ENCODE data around the gene ENPP7. TPM values are rescaled to one million over a fixed set of nuclear protein-coding genes. Genes with fewer than 3 reads are reported as not detected.

The ENPP7 gene
- total RNA-seq, 1 experiment from 2014 or later = not detected

GRCh38 chr17:79732254-79732653 is 1.5 kb downstream of the ENPP7 start:
- DNase-seq (ENCODE audit: low spot score) = no peak

DNA sequence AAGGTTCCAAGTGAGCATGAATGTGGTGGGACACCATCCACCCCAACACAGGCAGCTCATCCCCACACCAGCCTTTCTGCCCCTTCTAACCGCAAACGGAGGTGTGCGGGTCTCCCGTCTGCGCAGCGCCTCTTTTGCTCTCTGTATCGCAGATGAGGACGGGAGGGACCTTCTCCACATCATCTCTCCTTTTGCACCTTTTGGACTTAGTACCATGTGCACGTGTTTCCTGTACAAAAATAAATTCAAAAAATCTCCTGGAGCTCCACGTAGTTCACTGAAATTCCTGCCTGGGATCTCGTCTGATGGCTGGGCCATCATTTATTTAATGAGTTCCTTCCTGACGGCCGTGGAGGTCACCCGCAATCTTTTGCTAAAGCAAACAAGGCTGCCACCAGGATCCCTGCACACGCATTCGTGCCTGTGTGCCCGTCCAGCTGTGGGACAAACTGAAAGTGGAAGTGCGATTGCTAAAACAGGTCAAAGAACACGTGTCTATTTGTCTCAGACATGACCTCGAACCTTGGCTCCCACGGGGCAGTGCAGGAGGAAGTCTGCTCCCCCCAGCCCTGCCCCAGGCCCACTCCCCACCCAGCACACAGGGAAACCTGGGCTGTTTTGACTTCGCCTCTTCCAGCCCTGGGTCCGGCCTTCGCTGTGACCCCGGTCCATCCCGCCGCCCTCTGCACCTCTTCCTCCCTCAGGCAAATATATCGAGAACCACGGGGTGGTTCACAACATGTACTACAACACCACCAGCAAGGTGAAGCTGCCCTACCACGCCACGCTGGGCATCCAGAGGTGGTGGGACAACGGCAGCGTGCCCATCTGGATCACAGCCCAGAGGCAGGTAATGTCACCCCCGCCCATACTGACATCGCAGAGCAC is 2.3 kb downstream of the ENPP7 start:
- DNase-seq (ENCODE audit: low spot score) = no peak

DNA sequence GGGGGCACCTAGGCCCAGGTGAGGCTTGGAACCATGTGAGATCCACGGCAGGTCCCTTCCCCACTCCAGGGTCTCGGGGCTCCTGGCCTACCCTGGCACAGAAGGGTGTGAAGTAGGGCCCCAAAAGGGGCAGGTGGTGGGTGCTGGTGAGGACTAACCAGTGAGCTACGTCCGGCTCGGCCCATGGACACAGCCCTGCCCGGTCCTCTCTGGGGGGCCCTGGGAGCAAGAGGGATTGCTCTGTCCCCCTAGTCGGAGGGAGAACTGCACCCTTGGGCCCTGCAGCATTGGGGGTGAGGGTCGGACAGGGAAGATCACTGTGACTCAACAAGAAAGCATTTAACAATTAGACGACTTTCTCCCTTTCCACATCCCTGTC is 2.9 kb downstream of the ENPP7 start:
- no peak for DNase-seq (ENCODE audit: low spot score)

- DNase-seq (ENCODE audit: low spot score) = no peak
These were observed 4.4 kb downstream of the ENPP7 start for GRCh38 chr17:79735096-79735495.

DNA sequence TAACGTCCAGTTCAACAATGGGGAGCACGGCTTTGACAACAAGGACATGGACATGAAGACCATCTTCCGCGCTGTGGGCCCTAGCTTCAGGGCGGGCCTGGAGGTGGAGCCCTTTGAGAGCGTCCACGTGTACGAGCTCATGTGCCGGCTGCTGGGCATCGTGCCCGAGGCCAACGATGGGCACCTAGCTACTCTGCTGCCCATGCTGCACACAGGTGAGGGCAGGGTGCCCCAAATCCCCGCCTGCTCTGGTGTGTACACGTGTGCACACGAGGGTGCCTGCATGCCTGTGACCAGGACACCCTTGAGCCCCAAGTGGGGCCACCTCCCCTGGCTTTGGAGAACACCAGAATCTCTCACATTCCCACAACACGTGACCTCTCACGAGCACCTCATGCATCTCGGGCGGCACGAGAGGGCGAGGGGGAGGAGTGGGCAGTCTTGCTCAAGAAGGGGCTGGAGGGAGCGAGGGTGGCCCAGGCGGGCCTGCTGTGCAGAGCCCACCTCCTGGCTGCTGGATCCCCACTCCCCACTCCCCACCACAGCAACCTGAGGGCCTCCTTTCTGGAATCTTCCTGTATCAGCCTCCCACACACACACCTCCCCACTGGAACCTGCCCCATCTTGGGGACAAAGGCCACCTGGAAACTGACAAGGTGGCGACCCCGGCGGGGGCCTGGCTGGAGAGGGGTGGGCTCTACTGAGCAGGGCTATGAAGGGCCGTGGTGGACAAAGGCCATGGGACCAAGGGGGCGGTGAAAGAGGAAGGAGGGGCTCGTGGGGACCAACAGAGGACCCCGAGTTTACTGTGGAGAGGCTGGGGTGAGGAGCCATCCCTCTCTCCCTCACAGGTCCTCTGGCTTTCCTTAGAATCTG is 6.5 kb downstream of the ENPP7 start:
- no peak for DNase-seq (ENCODE audit: low spot score)

DNA sequence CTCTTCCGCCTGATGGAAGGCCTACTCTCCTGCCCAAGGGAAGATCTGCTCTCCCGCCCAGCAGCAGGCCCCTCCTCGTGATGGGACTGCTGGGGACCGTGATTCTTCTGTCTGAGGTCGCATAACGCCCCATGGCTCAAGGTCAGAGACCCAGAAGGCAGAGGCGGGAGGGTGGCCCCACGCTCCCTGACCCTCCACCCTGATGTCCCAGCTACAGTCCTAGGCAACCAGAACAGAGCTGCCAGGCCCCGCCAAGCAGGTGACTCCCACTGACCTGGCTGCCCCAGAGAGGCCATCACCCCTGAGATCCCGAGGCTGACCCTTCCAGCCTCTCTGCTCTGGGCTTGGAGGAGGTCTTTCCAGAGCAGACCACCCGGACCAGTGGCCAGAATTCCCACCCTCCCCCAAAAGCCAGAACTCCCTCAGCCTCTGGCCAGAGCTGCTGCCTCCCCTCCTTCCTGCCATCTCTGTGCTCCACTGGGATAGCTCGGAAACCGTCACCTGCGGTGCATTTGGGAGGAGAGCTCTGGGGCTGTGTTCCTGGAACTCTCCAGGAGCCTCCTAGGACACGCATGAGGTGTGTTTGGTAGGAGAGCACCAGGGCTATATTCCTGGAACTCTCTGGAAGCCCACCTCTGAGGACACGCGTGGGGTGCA is 7.3 kb downstream of the ENPP7 start:
- no peak for DNase-seq (ENCODE audit: low spot score)

DNA sequence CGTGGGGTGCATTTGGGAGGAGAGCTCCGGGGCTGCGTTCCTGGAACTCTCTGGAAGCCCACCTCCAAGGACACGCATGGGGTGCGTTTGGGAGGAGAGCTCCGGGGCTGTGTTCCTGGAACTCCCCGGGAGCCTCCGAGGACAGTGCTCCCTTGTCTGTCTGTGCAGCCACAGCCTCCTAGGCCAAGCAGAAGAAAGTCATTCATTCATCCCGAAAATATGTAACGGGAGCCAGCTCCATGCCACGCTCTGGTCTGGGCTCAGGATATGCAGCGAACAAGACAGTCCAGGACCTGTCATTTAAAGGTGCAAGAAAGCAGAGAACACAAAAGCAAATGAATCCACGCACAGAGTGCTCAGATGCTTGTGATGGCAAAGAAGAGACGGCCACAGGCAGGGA is 7.9 kb downstream of the ENPP7 start:
- no peak for DNase-seq (ENCODE audit: low spot score)

DNA sequence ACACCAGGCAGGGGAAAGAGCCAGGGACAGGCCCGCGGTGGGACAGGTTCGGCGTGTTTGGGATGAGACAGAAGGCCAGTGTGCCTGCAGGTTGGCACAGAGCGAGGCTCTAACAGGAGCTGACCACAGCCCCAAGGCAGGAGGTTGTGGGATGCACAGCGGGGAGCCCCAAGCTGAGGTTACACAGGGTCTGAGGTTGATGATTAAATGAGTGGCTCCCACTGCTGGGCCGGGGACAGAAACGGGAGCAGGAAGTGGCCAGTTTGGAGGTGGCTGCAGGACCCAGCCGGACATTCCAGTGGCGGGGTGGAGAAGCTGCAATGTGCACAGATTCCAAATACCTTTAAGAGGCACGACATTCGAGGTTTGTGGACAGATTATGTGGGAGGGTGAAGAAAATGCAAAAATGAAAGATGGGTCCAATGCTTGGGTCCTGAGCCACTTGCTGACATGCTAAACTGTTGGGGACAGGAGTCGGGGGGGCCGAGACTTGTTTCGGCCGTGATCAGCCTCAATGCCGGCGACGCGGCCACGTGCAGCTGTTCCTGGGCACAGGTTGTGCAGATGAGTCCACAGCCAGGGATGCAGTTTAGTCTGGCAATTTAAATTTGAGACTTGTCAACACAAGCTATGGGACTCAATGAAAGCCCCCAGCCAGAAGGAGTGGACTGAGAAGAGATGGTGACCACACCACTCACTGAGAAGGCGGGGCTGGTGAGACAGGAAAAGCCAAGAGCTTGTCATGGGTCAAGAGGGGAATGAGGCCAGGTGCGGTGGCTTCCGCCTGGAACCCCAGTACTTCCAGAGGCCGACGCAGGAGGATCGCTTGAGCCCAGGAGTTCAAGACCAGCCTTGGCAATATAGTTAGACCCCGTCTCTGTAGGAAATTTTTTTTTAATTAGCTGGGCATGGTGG is 8.7 kb downstream of the ENPP7 start:
- DNase-seq (ENCODE audit: low spot score) = peak; percentile 60

- no peak for DNase-seq (ENCODE audit: low spot score)
These were observed 9.7 kb downstream of the ENPP7 start for GRCh38 chr17:79740413-79740812.

DNA sequence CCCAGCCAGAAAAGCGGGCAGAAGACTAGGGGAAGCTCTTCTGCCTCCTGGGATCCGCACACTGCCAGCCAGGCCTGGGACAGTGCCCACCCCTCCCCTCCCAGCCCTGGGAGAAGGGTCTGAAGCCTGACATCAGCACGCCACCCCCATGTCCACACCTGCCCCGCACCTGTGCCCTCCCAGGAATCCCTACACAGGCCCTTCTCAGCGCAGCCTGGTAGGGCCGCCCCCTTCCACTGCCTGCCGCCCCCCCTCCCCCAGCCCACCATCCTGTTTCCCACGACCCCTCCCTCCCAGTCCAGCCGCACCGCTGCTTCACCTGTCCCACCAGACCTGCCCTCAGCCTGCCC is 10.6 kb downstream of the ENPP7 start:
- no peak for DNase-seq (ENCODE audit: low spot score)

- DNase-seq (ENCODE audit: low spot score) = peak; percentile 53
These were observed 11.2 kb downstream of the ENPP7 start for GRCh38 chr17:79741751-79742588.

DNA sequence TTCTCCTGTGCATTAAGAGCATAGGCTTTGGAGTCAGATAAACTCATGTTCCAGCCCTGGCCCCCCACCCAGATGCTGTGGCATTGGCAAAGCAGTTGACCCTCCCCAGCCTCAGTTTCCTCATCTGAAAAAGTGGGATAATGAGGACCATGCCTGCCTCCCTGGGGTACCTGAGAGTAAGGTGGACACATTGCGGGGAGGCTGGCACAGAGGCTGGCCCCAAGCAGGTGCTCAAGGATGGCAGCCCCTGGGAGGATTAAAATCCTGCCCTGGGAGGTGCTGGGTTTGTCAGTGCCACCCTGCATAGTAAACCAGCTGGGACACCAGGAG is 11.8 kb downstream of the ENPP7 start:
- no peak for DNase-seq (ENCODE audit: low spot score)

DNA sequence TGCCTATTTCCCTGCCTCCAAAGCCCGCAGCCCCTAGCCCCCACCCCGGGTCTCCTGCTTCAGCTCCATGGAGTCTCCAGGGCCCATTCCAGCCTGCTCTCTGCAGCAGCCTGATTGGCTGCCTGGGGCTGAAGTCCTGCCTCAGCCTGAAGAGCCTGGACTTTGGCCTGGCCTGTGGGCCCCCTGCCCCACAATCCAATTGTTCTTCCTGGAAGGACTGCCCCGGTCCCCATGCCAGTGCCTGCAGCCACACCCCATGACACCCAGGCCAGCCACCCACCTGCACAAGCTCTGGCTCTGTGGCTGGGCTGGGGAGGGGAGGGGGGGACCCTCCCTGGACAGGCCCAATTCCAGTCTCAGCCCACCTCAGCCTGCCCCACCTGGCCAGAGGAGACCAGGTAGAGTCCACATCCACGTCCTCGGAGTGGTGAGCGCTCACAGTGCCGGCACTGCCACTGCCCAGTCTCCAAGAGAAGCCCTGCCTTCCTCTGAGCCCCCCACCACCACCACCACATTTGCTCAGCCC is 12.3 kb downstream of the ENPP7 start:
- no peak for DNase-seq (ENCODE audit: low spot score)

GRCh38 chr17:79743614-79744013 is 12.9 kb downstream of the ENPP7 start:
- DNase-seq (ENCODE audit: low spot score) = no peak

- no peak for DNase-seq (ENCODE audit: low spot score)
These were observed 14.9 kb downstream of the ENPP7 start for GRCh38 chr17:79745641-79746105.

DNA sequence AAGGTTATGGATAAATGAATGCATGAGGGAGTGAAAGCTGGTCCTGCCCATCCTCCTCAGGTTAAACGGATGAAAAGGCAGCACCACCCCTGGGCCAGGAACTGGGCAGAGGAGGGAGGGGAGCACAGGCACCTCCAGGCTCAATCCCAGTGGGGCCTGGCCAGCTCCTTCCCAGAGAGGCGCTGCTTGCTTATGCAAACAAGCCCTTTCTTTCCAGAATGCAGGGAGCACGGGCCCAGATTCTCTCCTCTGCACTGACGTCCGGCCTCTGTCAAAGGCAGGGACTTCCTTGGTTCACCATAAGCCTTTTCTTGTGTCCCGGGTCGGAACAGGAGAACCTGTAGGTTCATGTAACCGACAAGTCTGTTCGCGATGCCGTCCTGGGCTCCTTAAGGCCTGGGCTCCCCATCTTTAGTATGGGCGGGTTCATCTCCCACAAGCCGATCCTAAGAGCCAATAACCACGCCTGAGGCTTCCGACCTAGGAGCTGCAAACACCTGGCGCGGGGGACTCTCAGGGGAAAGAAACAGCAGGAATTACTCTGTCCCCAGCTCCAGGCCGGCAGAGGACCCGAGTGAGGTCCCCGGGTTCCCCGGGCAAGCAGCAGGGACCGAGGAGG is 16.3 kb downstream of the ENPP7 start:
- DNase-seq (ENCODE audit: low spot score) = no peak

- DNase-seq (ENCODE audit: low spot score) = peak; percentile 10
These were observed 17.0 kb downstream of the ENPP7 start for GRCh38 chr17:79747508-79748294.

DNA sequence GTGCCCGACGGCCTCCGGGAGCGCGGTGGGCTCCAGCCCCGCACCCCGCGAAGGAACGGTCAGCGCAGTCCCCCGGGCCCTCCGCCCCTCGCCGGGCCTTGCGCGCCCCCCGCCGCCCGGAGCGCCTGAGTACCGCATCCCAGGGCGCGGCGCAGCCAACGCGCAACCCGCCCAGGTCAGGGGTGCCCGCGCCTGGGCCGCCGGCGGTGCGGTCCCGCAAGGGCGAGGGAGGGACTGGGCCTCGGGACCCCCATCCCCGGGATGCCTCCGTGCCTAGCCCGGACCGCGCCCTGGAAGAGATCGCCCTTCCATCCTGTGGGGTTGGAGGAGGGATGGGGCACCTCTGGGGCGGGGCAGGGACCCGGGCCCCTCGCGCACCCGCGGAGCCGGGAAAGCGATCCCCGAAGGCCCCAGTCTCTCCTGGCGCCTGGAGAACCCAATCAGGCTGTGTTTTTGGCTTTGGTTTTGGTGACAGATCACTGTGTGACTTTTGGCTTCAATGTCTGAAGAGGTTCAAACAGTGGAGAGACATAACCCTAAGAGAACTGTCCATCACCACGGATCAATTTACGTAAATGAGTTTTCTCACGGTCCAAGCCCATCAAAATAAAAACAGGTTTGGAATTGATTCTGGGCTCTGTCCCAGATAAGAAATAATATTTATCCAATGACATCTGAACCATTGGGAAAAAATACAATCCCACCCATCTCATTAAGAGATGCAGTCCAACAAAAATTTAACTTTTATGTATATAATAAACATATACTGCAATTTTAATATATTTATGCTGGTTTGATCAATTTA is 17.8 kb downstream of the ENPP7 start:
- no peak for DNase-seq (ENCODE audit: low spot score)

All from H4 (cell line).